IMR-90 (cell line): ENCODE data around the gene CMSS1. TPM values are rescaled to one million over a fixed set of nuclear protein-coding genes. Genes with fewer than 3 reads are reported as not detected.

Experiments
- ATAC-seq: fragments of 200-7000 bp; cut with Tn5 transposase; 2 replicates; pipeline ENCODE4 v1.9.1; 2020; ENCODE audit warnings: low read depth, mild to moderate bottlenecking, moderate library complexity
- BruUV-seq: library from RNA; stranded (reverse); fragments of 400-500 nt; replicated peaks from 2 replicates; lab custom pipeline; 2021; lab: Mats Ljungman, UMichigan
- CTCF ChIA-PET: fragments of 300-600 bp; formaldehyde crosslinking; extraction: SDS; loops from one replicate; lab custom pipeline; 2021; ENCODE audit warnings: antibody characterized with exemption; lab: Yijun Ruan, JAX
- POLR2A ChIA-PET: fragments of 300-600 bp; sonication (Branson Sonifier 250); formaldehyde crosslinking; loops from one replicate; lab custom pipeline; 2022; ENCODE audit warnings: antibody characterized with exemption; ENCODE audit not compliant: unreplicated experiment; lab: Charles Lee
- DNase-seq: peaks from one replicate; pipeline ENCODE4 v3.0.0; 2013
- H2AFZ ChIP-seq: replicated peaks from 2 replicates; pipeline ENCODE3; 2013; ENCODE audit warnings: low read length, mild to moderate bottlenecking; ENCODE audit not compliant: poor library complexity
- H2AK5ac ChIP-seq: 2 replicates; pipeline ENCODE4 v1.6.1; 2013; ENCODE audit warnings: low read depth, low read length, inconsistent platforms
- H2AK9ac ChIP-seq: replicated peaks from 2 replicates; pipeline ENCODE3; 2013; ENCODE audit warnings: mild to moderate bottlenecking, low read depth, low read length, moderate library complexity; ENCODE audit not compliant: poor library complexity
- H2BK120ac ChIP-seq: 2 replicates; pipeline ENCODE4 v1.6.1; 2013; ENCODE audit warnings: low read depth, low read length, inconsistent platforms
- H2BK15ac ChIP-seq: 3 replicates; pipeline ENCODE4 v1.6.1; 2013; ENCODE audit warnings: low read depth, low read length, inconsistent platforms
- H2BK20ac ChIP-seq: 2 replicates; pipeline ENCODE4 v1.6.1; 2013; ENCODE audit warnings: low read depth, mild to moderate bottlenecking, inconsistent platforms, low read length, moderate library complexity
- H2BK5ac ChIP-seq: 2 replicates; pipeline ENCODE4 v1.6.1; 2013; ENCODE audit warnings: mild to moderate bottlenecking, low read depth, low read length, inconsistent platforms; ENCODE audit not compliant: poor library complexity, severe bottlenecking
- H3K14ac ChIP-seq: replicated peaks from 2 replicates; pipeline ENCODE4 v1.6.1; 2013; ENCODE audit warnings: low read depth, low read length, inconsistent platforms
- H3K18ac ChIP-seq: 2 replicates; pipeline ENCODE4 v1.6.1; 2013; ENCODE audit warnings: low read depth, low read length, control low read depth
- H3K23ac ChIP-seq: 2 replicates; pipeline ENCODE4 v1.6.1; 2013; ENCODE audit warnings: low read depth, low read length, inconsistent platforms
- H3K27ac ChIP-seq: 2 replicates; pipeline ENCODE4 v1.5.1; 2013; ENCODE audit warnings: mild to moderate bottlenecking, control low read depth, low read length; ENCODE audit not compliant: insufficient read depth
- H3K27me3 ChIP-seq: 2 replicates; pipeline ENCODE4 v1.6.1; 2013; ENCODE audit warnings: low read length; ENCODE audit not compliant: control insufficient read depth, insufficient read depth
- H3K36me3 ChIP-seq: 2 replicates; pipeline ENCODE4 v1.6.1; 2013; ENCODE audit warnings: low read length, mixed read lengths; ENCODE audit not compliant: control insufficient read depth, insufficient read depth
- H3K4ac ChIP-seq: 2 replicates; pipeline ENCODE4 v1.6.1; 2013; ENCODE audit warnings: low read depth, low read length, inconsistent platforms
- H3K4me1 ChIP-seq: 2 replicates; pipeline ENCODE4 v1.6.1; 2013; ENCODE audit warnings: low read length, mixed read lengths; ENCODE audit not compliant: control insufficient read depth, insufficient read depth
- H3K4me2 ChIP-seq: 2 replicates; pipeline ENCODE4 v1.6.1; 2013; ENCODE audit warnings: low read depth, mild to moderate bottlenecking, control low read depth, low read length, moderate library complexity
- H3K4me3 ChIP-seq: 2 replicates; pipeline ENCODE4 v1.5.1; 2013; ENCODE audit warnings: low read depth, mild to moderate bottlenecking, control low read depth, low read length, moderate library complexity; ENCODE audit not compliant: insufficient read depth
- H3K56ac ChIP-seq: 2 replicates; pipeline ENCODE4 v1.6.1; 2013; ENCODE audit warnings: low read length, inconsistent platforms; ENCODE audit not compliant: insufficient read depth; ENCODE audit errors: extremely low read depth
- H3K79me1 ChIP-seq, 2 experiments: 2 replicates each; pipeline ENCODE4 v1.6.1; 2013; ENCODE audit warnings: low read length in 2 of 2, inconsistent platforms in 1 of 2, low read depth in 1 of 2
- H3K9ac ChIP-seq: 2 replicates; pipeline ENCODE4 v1.6.1; 2013; ENCODE audit warnings: low read depth, low read length, control low read depth
- H3K9me1 ChIP-seq: 2 replicates; pipeline ENCODE4 v1.6.1; 2013; ENCODE audit warnings: low read length, inconsistent platforms; ENCODE audit not compliant: insufficient read depth
- H3K9me3 ChIP-seq: 2 replicates; pipeline ENCODE4 v1.6.1; 2013; ENCODE audit warnings: low read length; ENCODE audit not compliant: control insufficient read depth, insufficient read depth
- H4K20me1 ChIP-seq: 2 replicates; pipeline ENCODE4 v1.6.1; 2013; ENCODE audit warnings: low read length, inconsistent platforms; ENCODE audit not compliant: insufficient read depth
- H4K5ac ChIP-seq: 2 replicates; pipeline ENCODE4 v1.6.1; 2013; ENCODE audit warnings: mild to moderate bottlenecking, low read depth, low read length, control low read depth
- H4K8ac ChIP-seq, 2 experiments: 2 replicates each; pipeline ENCODE4 v1.6.1; 2013; ENCODE audit warnings: low read depth in 2 of 2, low read length in 2 of 2, control low read depth in 1 of 2, inconsistent platforms in 1 of 2
- H4K91ac ChIP-seq: 2 replicates; pipeline ENCODE4 v1.6.1; 2013; ENCODE audit warnings: low read depth, low read length, inconsistent platforms; ENCODE audit not compliant: insufficient read depth
- BHLHE40 ChIP-seq: fragments of 150-350 bp; IDR thresholded peaks from 2 replicates; pipeline ENCODE4 v1.6.1; 2016; ENCODE audit warnings: mild to moderate bottlenecking, low read depth, low read length
- CEBPB ChIP-seq: IDR thresholded peaks from 2 replicates; pipeline ENCODE4 v1.6.1; 2012; ENCODE audit warnings: low read depth, low read length, improper control_type of control experiment
- CHD1 ChIP-seq: IDR thresholded peaks from 2 replicates; pipeline ENCODE4 v1.6.1; 2012; ENCODE audit warnings: low read depth, low read length, improper control_type of control experiment
- CTCF ChIP-seq: conservative IDR thresholded peaks from 2 replicates; pipeline ENCODE4 v1.5.1; 2012; ENCODE audit warnings: mild to moderate bottlenecking, low read depth, low read length, improper control_type of control experiment
- ELK1 ChIP-seq: fragments of 150-350 bp; IDR thresholded peaks from 2 replicates; pipeline ENCODE4 v1.6.1; 2016; ENCODE audit warnings: low read depth, mild to moderate bottlenecking, low read length, moderate library complexity, borderline replicate concordance
- FOS ChIP-seq: fragments of 150-350 bp; IDR thresholded peaks from 2 replicates; pipeline ENCODE4 v1.6.1; 2016; ENCODE audit warnings: low read depth, low read length
- MAFK ChIP-seq: IDR thresholded peaks from 2 replicates; pipeline ENCODE4 v1.6.1; 2012; ENCODE audit warnings: low read depth, low read length, improper control_type of control experiment
- MAZ ChIP-seq: IDR thresholded peaks from 2 replicates; pipeline ENCODE4 v1.6.1; 2012; ENCODE audit warnings: low read depth, mild to moderate bottlenecking, low read length, improper control_type of control experiment, moderate library complexity, borderline replicate concordance
- MXI1 ChIP-seq: IDR thresholded peaks from 2 replicates; pipeline ENCODE4 v1.6.1; 2012; ENCODE audit warnings: low read depth, mild to moderate bottlenecking, low read length, moderate library complexity, borderline replicate concordance
- POLR2A ChIP-seq: IDR thresholded peaks from 2 replicates; pipeline ENCODE4 v1.6.1; 2012; ENCODE audit warnings: mild to moderate bottlenecking, low read depth, low read length
- RCOR1 ChIP-seq: IDR thresholded peaks from 2 replicates; pipeline ENCODE4 v1.6.1; 2012; ENCODE audit warnings: mild to moderate bottlenecking, low read length, improper control_type of control experiment; ENCODE audit not compliant: insufficient replicate concordance
- RFX5 ChIP-seq: IDR thresholded peaks from 2 replicates; pipeline ENCODE4 v1.8.0; 2012; ENCODE audit warnings: low read depth, mild to moderate bottlenecking, low read length, moderate library complexity
- SMC3 ChIP-seq: fragments of 150-350 bp; IDR thresholded peaks from 2 replicates; pipeline ENCODE4 v1.6.1; 2016; ENCODE audit warnings: low read depth, mild to moderate bottlenecking, antibody characterized with exemption, low read length, moderate library complexity
- USF2 ChIP-seq: fragments of 150-350 bp; IDR thresholded peaks from 2 replicates; pipeline ENCODE4 v1.6.1; 2017; ENCODE audit warnings: mild to moderate bottlenecking, antibody characterized with exemption, low read length, low read depth
- WGBS, 2 experiments: methylation state at CpG; one replicate each; pipeline versions ENCODE4 v1.1.5 to v1.1.7; 2013; ENCODE audit warnings: missing lambda C conversion rate in 2 of 2; ENCODE audit not compliant: insufficient read length in 1 of 2; ENCODE audit errors: extremely low coverage in 2 of 2; 5-methylcytosine and 5-hydroxymethylcytosine counted together
- dilution Hi-C: fragments of 300-500 bp; cut with HindIII; formaldehyde crosslinking; loops from one replicate; pipeline ENCODE4 v1.14.3; 2018; ENCODE audit warnings: low sequenced_read_pairs; ENCODE audit not compliant: unreplicated experiment
- in situ Hi-C: fragments of 300-500 bp; cut with MboI; formaldehyde crosslinking; loops from 3 replicates; pipeline ENCODE4 v1.14.3; 2019; ENCODE audit warnings: low sequenced_read_pairs, inconsistent platforms, mixed read lengths
- intact Hi-C: fragments of 100-400 bp; cut with micrococcal nuclease; formaldehyde crosslinking; loops from 2 replicates; pipeline ENCODE4 v1.10.0; 2022
- polyA plus RNA-seq, 3 experiments: library from polyadenylated mRNA; depleted of rRNA; stranded (reverse); fragments of >200 nt; gene quantifications; 2 replicates each; pipeline ENCODE4 v1.2.3, GENCODE V29; 2012; ENCODE audit warnings: low replicate concordance in 1 of 3
- total RNA-seq: library from RNA; depleted of rRNA; stranded (reverse); fragments of >200 nt; gene quantifications from 2 replicates; pipeline ENCODE4 v1.2.3, GENCODE V29; 2012

CMSS1 gene
- total and polyA plus RNA-seq, 2 of the 4 experiments (the other 2 are of a cell fraction), result 12.5 to 13.6 TPM

GRCh38 chr3:100184948-100185570, 367.4 kb downstream of the CMSS1 start:
- Histone ChIP-seq H2AFZ (no peak overlapping the region), H4K20me1 (no peaks in the 10 kb centered on the region), H4K91ac (no peak overlapping the region), H3K23ac (no peak overlapping the region), H2BK120ac (no peak overlapping the region), H3K4me2 (no peak overlapping the region), H3K36me3 (no peaks in the 10 kb centered on the region), H3K4ac (no peak overlapping the region), H3K56ac (no peak overlapping the region), H3K9me1 (no peaks in the 10 kb centered on the region), H2BK5ac (no peak overlapping the region), H2BK15ac (no peak overlapping the region), H2BK20ac (no peak overlapping the region), H2AK5ac (no peak overlapping the region), H3K18ac (peak overlapping the region; percentile 57; the same call in 1 of the 2 replicates), H2AK9ac (no peak overlapping the region), H3K14ac (0 out of 2 replicates have a peak overlapping the region, but pooled peaks have one; percentile 1), H3K27ac (no peak overlapping the region; the same call in 1 of the 2 replicates), H4K5ac (peak overlapping the region; percentile 80; the same call in 1 of the 2 replicates), H4K8ac (peak overlapping the region in 1 of 2 experiments; percentile 8; a peak in 1 of 4 replicates), H3K27me3 (no peaks in the 10 kb centered on the region; the same call in 1 of the 2 replicates), H3K4me1 (peaks cover 4% of the 10 kb centered on the region), H3K9me3 (peaks cover under 1% of the 10 kb centered on the region; the same call in 1 of the 2 replicates), H3K4me3 (no peak overlapping the region), H3K9ac (no peak overlapping the region), H3K79me1 (no peaks in the 10 kb centered on the region)
- in situ Hi-C loops (no loop called here), dilution Hi-C loops (no loop called here), intact Hi-C loops (no loop called here)
- ChIA-PET CTCF (no interaction called here), POLR2A (no interaction called here)
- WGBS, 2 experiments, result no CpG with 5 or more reads among the region's 2 CpGs
- no TSS peak for BruUV-seq
- 0 out of 2 replicates have a peak, but pooled peaks have one; percentile 14 for ATAC-seq
- DNase-seq, result no peak
- TF ChIP-seq RCOR1 (no peak), BHLHE40 (no peak), CEBPB (no peak), SMC3 (no peak), MAFK (no peak), MXI1 (no peak), CTCF (no peak), FOS (no peak), MAZ (no peak), POLR2A (no peak), ELK1 (no peak), CHD1 (no peak), RFX5 (no peak), USF2 (no peak)
